HEK293 (cell line): Measurements from ENCODE around the gene TSGA10IP.

Experiments
- CTCF ChIA-PET: fragments of 350-600 bp; formaldehyde crosslinking; extraction: SDS; loops from one replicate; lab custom pipeline; 2021; ENCODE audit warnings: antibody characterized with exemption; lab: Yijun Ruan, JAX
- POLR2A ChIA-PET: fragments of 300-600 bp; formaldehyde crosslinking; extraction: SDS; loops from one replicate; lab custom pipeline; 2020; ENCODE audit warnings: antibody characterized with exemption, inconsistent platforms; lab: Yijun Ruan, JAX
- H3K27ac ChIP-seq: fragments of 200-500 bp; sonication (Bioruptor generic); 2 replicates; pipeline ENCODE4 v1.5.1; 2014; ENCODE audit warnings: low read depth, low read length, control low read depth, inconsistent platforms; ENCODE audit errors: extremely low read depth
- H3K36me3 ChIP-seq, 2 experiments: fragments of 200-500 bp in 1 of 2; sonication (Bioruptor generic) in 1 of 2; 1 replicate in 1 of 2; 2 replicates in 1 of 2; pipeline ENCODE4 v1.5.1; 2014 to 2017; ENCODE audit warnings: inconsistent platforms in 2 of 2, low read length in 2 of 2; ENCODE audit not compliant: control insufficient read depth in 2 of 2, insufficient read depth in 1 of 2
- H3K4me1 ChIP-seq: fragments of 200-500 bp; sonication (Bioruptor generic); 2 replicates; pipeline ENCODE4 v1.5.1; 2014; ENCODE audit warnings: mild to moderate bottlenecking, low read length, inconsistent platforms; ENCODE audit not compliant: control insufficient read depth, insufficient read depth
- H3K4me3 ChIP-seq: 2 replicates; pipeline ENCODE4 v1.5.1; 2011; ENCODE audit warnings: low read depth, mild to moderate bottlenecking, control low read depth, low read length, moderate library complexity
- H3K9me3 ChIP-seq: fragments of 200-500 bp; sonication (Bioruptor generic); 2 replicates; pipeline ENCODE4 v1.5.1; 2014; ENCODE audit warnings: low read depth, low read length, inconsistent platforms; ENCODE audit not compliant: control insufficient read depth, insufficient read depth
- GFI1B ChIP-seq: fragments of 450-650 bp; formaldehyde crosslinking; IDR thresholded peaks from 2 replicates; pipeline ENCODE4 v1.5.1; 2016; ENCODE audit warnings: missing biosample characterization, missing genetic modification characterization
- GLI2 ChIP-seq: fragments of 450-650 bp; formaldehyde crosslinking; IDR thresholded peaks from 2 replicates; pipeline ENCODE4; 2017; ENCODE audit warnings: missing biosample characterization, missing genetic modification characterization, low read depth, borderline replicate concordance
- KLF8 ChIP-seq: fragments of 450-650 bp; formaldehyde crosslinking; IDR thresholded peaks from 2 replicates; pipeline ENCODE4 v1.5.1; 2016; ENCODE audit warnings: missing biosample characterization, missing genetic modification characterization
- REPIN1 ChIP-seq: fragments of 450-650 bp; formaldehyde crosslinking; IDR thresholded peaks from 2 replicates; pipeline ENCODE4 v1.5.1; 2017; ENCODE audit warnings: missing biosample characterization, missing genetic modification characterization, low read depth
- ZBTB49 ChIP-seq: fragments of 450-650 bp; formaldehyde crosslinking; IDR thresholded peaks from 2 replicates; pipeline ENCODE4 v1.5.1; 2016; ENCODE audit warnings: missing biosample characterization, missing genetic modification characterization, low read depth
- ZFP41 ChIP-seq: fragments of 450-650 bp; formaldehyde crosslinking; IDR thresholded peaks from 2 replicates; pipeline ENCODE4 v1.5.1; 2016; ENCODE audit warnings: missing biosample characterization, missing genetic modification characterization, borderline replicate concordance
- ZNF157 ChIP-seq: fragments of 450-650 bp; formaldehyde crosslinking; IDR thresholded peaks from 2 replicates; pipeline ENCODE4 v1.5.1; 2016; ENCODE audit warnings: missing biosample characterization, missing genetic modification characterization
- ZNF404 ChIP-seq: fragments of 450-650 bp; formaldehyde crosslinking; IDR thresholded peaks from 2 replicates; pipeline ENCODE4 v1.5.1; 2017; ENCODE audit warnings: missing biosample characterization, missing genetic modification characterization
- ZNF473 ChIP-seq: fragments of 450-650 bp; formaldehyde crosslinking; IDR thresholded peaks from 2 replicates; pipeline ENCODE4 v1.5.1; 2017; ENCODE audit warnings: missing biosample characterization, missing genetic modification characterization
- ZNF510 ChIP-seq: fragments of 450-650 bp; formaldehyde crosslinking; IDR thresholded peaks from 2 replicates; pipeline ENCODE4 v1.5.1; 2018; ENCODE audit warnings: mild to moderate bottlenecking, missing genetic modification characterization, missing biosample characterization; ENCODE audit not compliant: insufficient replicate concordance
- ZNF544 ChIP-seq: fragments of 450-650 bp; formaldehyde crosslinking; IDR thresholded peaks from 2 replicates; pipeline ENCODE4 v1.5.0; 2017; ENCODE audit warnings: missing biosample characterization, missing genetic modification characterization
- ZNF600 ChIP-seq: fragments of 450-650 bp; formaldehyde crosslinking; IDR thresholded peaks from 2 replicates; pipeline ENCODE4 v1.5.1; 2016; ENCODE audit warnings: missing biosample characterization, missing genetic modification characterization
- ZNF776 ChIP-seq: fragments of 450-650 bp; formaldehyde crosslinking; IDR thresholded peaks from 2 replicates; pipeline ENCODE4 v1.5.0; 2017; ENCODE audit warnings: missing biosample characterization, missing genetic modification characterization, borderline replicate concordance
- ZXDB ChIP-seq: fragments of 450-650 bp; formaldehyde crosslinking; IDR thresholded peaks from 2 replicates; pipeline ENCODE4 v1.5.1; 2016; ENCODE audit warnings: missing biosample characterization, missing genetic modification characterization
- TF ChIP-seq, protein P1 (sequence below): IDR thresholded peaks from 2 replicates; pipeline ENCODE4 v1.6.1; 2011; ENCODE audit warnings: mild to moderate bottlenecking, low read depth, low read length, borderline replicate concordance
- TF ChIP-seq, protein P2 (sequence below): fragments of 450-650 bp; formaldehyde crosslinking; IDR thresholded peaks from 2 replicates; pipeline ENCODE4 v1.5.1; 2016; ENCODE audit warnings: missing biosample characterization, missing genetic modification characterization
- TF ChIP-seq, protein P3 (sequence below): fragments of 450-650 bp; formaldehyde crosslinking; conservative IDR thresholded peaks from 2 replicates; pipeline ENCODE4 v1.5.1; 2016; ENCODE audit warnings: low read depth, missing biosample characterization, missing genetic modification characterization

The TSGA10IP gene

GRCh38 chr11:65945430-65945911 lies at the start of gene TSGA10IP:
Gene TSGA10IP (plus strand): TSS chr11:65945480. CDS start chr11:65945676, 196 bp downstream.
- Histone ChIP-seq H3K9me3 (no peaks in the 10 kb centered on the region), H3K27ac (no peak within 1 kb of the TSS), H3K4me1 (no peaks in the 10 kb centered on the region), H3K36me3 (no peaks in the 10 kb centered on the region), H3K4me3 (no peak within 1 kb of the TSS)
- ChIA-PET CTCF (interaction anchor here (0.7 to 0.9 kb wide), 2 partner anchors 85 to 241 kb away, joined by 3 read pairs; partner anchors contain the start of gene MUS81), POLR2A (no interaction called here)
- no peak for TF ChIP-seq ZXDB (tag by site-specific recombination)
- TF ChIP-seq, protein P1, sequence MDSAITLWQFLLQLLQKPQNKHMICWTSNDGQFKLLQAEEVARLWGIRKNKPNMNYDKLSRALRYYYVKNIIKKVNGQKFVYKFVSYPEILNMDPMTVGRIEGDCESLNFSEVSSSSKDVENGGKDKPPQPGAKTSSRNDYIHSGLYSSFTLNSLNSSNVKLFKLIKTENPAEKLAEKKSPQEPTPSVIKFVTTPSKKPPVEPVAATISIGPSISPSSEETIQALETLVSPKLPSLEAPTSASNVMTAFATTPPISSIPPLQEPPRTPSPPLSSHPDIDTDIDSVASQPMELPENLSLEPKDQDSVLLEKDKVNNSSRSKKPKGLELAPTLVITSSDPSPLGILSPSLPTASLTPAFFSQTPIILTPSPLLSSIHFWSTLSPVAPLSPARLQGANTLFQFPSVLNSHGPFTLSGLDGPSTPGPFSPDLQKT, result no peak
- TF ChIP-seq GLI2 (tag by site-specific recombination), result no peak
- TF ChIP-seq GFI1B (tag by site-specific recombination), result no peak
- TF ChIP-seq ZFP41 (tag by site-specific recombination), result no peak
- no peak for TF ChIP-seq ZNF510 (tag by site-specific recombination)
- no peak for TF ChIP-seq KLF8 (tag by site-specific recombination)
- TF ChIP-seq, protein P2, sequence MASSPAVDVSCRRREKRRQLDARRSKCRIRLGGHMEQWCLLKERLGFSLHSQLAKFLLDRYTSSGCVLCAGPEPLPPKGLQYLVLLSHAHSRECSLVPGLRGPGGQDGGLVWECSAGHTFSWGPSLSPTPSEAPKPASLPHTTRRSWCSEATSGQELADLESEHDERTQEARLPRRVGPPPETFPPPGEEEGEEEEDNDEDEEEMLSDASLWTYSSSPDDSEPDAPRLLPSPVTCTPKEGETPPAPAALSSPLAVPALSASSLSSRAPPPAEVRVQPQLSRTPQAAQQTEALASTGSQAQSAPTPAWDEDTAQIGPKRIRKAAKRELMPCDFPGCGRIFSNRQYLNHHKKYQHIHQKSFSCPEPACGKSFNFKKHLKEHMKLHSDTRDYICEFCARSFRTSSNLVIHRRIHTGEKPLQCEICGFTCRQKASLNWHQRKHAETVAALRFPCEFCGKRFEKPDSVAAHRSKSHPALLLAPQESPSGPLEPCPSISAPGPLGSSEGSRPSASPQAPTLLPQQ (tag by site-specific recombination), result no peak
- no peak for TF ChIP-seq REPIN1 (tag by site-specific recombination)
- TF ChIP-seq ZNF544 (tag by site-specific recombination), result no peak
- no peak for TF ChIP-seq ZNF473 (tag by site-specific recombination)
- TF ChIP-seq ZNF404 (tag by site-specific recombination), result no peak
- no peak for TF ChIP-seq ZNF157 (tag by site-specific recombination)
- no peak for TF ChIP-seq ZBTB49
- TF ChIP-seq, protein P3, sequence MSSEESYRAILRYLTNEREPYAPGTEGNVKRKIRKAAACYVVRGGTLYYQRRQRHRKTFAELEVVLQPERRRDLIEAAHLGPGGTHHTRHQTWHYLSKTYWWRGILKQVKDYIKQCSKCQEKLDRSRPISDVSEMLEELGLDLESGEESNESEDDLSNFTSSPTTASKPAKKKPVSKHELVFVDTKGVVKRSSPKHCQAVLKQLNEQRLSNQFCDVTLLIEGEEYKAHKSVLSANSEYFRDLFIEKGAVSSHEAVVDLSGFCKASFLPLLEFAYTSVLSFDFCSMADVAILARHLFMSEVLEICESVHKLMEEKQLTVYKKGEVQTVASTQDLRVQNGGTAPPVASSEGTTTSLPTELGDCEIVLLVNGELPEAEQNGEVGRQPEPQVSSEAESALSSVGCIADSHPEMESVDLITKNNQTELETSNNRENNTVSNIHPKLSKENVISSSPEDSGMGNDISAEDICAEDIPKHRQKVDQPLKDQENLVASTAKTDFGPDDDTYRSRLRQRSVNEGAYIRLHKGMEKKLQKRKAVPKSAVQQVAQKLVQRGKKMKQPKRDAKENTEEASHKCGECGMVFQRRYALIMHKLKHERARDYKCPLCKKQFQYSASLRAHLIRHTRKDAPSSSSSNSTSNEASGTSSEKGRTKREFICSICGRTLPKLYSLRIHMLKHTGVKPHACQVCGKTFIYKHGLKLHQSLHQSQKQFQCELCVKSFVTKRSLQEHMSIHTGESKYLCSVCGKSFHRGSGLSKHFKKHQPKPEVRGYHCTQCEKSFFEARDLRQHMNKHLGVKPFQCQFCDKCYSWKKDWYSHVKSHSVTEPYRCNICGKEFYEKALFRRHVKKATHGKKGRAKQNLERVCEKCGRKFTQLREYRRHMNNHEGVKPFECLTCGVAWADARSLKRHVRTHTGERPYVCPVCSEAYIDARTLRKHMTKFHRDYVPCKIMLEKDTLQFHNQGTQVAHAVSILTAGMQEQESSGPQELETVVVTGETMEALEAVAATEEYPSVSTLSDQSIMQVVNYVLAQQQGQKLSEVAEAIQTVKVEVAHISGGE, result no peak
- TF ChIP-seq ZNF776 (tag by site-specific recombination), result no peak
- TF ChIP-seq ZNF600, result no peak
